SK-N-SH (cell line): Measurements from ENCODE around the gene EEF2. TPM values are rescaled to one million over a fixed set of nuclear protein-coding genes. Genes with fewer than 3 reads are reported as not detected.

Source experiments
- CTCF ChIA-PET: fragments of 300-600, 350-600 bp; formaldehyde crosslinking; extraction: SDS; loops from one replicate; lab custom pipeline; 2021; lab: Yijun Ruan, JAX
- POLR2A ChIA-PET: fragments of 350-600 bp; sonication (Branson Sonifier 250); formaldehyde crosslinking; extraction: SDS; loops from one replicate; lab custom pipeline; 2020; ENCODE audit warnings: antibody characterized with exemption, inconsistent platforms; lab: Yijun Ruan, JAX
- DNase-seq: peaks from one replicate; pipeline ENCODE4 v3.0.0; 2012
- H2AFZ ChIP-seq: fragments of 200-600 bp; sonication (generic); 2 replicates; pipeline ENCODE4 v1.8.1; 2016; ENCODE audit warnings: antibody characterized with exemption, mild to moderate bottlenecking, low read depth
- H3F3A ChIP-seq: fragments of 200-600 bp; sonication (generic); replicated peaks from 2 replicates; pipeline ENCODE3; 2016; ENCODE audit warnings: antibody characterized with exemption, mild to moderate bottlenecking; ENCODE audit not compliant: insufficient read depth
- H3K27ac ChIP-seq, 2 experiments: fragments of 200-500 bp in 1 of 2; fragments of 200-600 bp in 1 of 2; sonication (Bioruptor generic) in 1 of 2; sonication (generic), shearing (Covaris generic) in 1 of 2; 2 replicates each; pipeline versions ENCODE4 v1.5.1 to v1.6.1; 2014 to 2016; ENCODE audit warnings: low read depth in 2 of 2, inconsistent platforms in 1 of 2, low read length in 1 of 2, mild to moderate bottlenecking in 1 of 2, mixed read lengths in 1 of 2
- H3K27me3 ChIP-seq: fragments of 200-600 bp; sonication (generic), shearing (Covaris generic); 2 replicates; pipeline ENCODE4 v1.6.1; 2016; ENCODE audit warnings: mixed run types; ENCODE audit not compliant: insufficient read depth
- H3K36me3 ChIP-seq, 2 experiments: fragments of 200-500 bp in 1 of 2; fragments of 200-600 bp in 1 of 2; sonication (Bioruptor generic) in 1 of 2; sonication (generic) in 1 of 2; replicated peaks in 1 of 2; 2 replicates each; pipeline versions ENCODE3 to v1.5.1; 2014 to 2016; ENCODE audit warnings: low read length in 1 of 2, mild to moderate bottlenecking in 1 of 2; ENCODE audit not compliant: insufficient read depth in 2 of 2, control insufficient read depth in 1 of 2
- H3K4me1 ChIP-seq, 2 experiments: fragments of 200-500 bp in 1 of 2; fragments of 200-600 bp in 1 of 2; sonication (Bioruptor generic) in 1 of 2; sonication (generic), shearing (Covaris generic) in 1 of 2; 2 replicates each; pipeline versions ENCODE4 v1.5.1 to v1.6.1; 2014 to 2016; ENCODE audit warnings: low read depth in 1 of 2, low read length in 1 of 2, mixed run types in 1 of 2; ENCODE audit not compliant: insufficient read depth in 2 of 2, control insufficient read depth in 1 of 2
- H3K4me2 ChIP-seq: fragments of 200-600 bp; sonication (generic), shearing (Covaris generic); 2 replicates; pipeline ENCODE4 v1.6.1; 2017; ENCODE audit warnings: mixed run types
- H3K4me3 ChIP-seq, 2 experiments: fragments of 200-500 bp in 1 of 2; fragments of 200-600 bp in 1 of 2; sonication (Bioruptor generic) in 1 of 2; sonication (generic), shearing (Covaris generic) in 1 of 2; 2 replicates each; pipeline versions ENCODE4 v1.5.1 to v1.8.1; 2014 to 2016; ENCODE audit warnings: low read depth in 2 of 2, inconsistent platforms in 1 of 2, low read length in 1 of 2, mild to moderate bottlenecking in 1 of 2, mixed read lengths in 1 of 2, moderate library complexity in 1 of 2
- H3K79me2 ChIP-seq: fragments of 200-600 bp; sonication (generic); 2 replicates; pipeline ENCODE4 v1.8.1; 2017; ENCODE audit warnings: mild to moderate bottlenecking; ENCODE audit not compliant: insufficient read depth
- H3K9ac ChIP-seq: fragments of 200-600 bp; sonication (generic); 2 replicates; pipeline ENCODE4 v1.6.1; 2017; ENCODE audit warnings: mixed run types
- H3K9me2 ChIP-seq: fragments of 200-600 bp; sonication (generic); 2 replicates; pipeline ENCODE4 v1.6.1; 2017; ENCODE audit warnings: mixed run types
- H3K9me3 ChIP-seq: fragments of 200-600 bp; sonication (generic); 2 replicates; pipeline ENCODE4 v1.6.1; 2017; ENCODE audit warnings: mixed run types, mild to moderate bottlenecking, moderate library complexity
- H4K20me1 ChIP-seq: fragments of 200-600 bp; sonication (generic); 2 replicates; pipeline ENCODE4 v1.6.1; 2017; ENCODE audit warnings: mild to moderate bottlenecking, mixed run types; ENCODE audit not compliant: insufficient read depth
- FOSL2 ChIP-seq: IDR thresholded peaks from 2 replicates; pipeline ENCODE4 v1.4.0; 2012; ENCODE audit warnings: low read depth, mild to moderate bottlenecking, moderate library complexity, borderline replicate concordance
- GABPA ChIP-seq: IDR thresholded peaks from 2 replicates; pipeline ENCODE4 v1.4.0; 2012; ENCODE audit warnings: low read depth, mild to moderate bottlenecking
- GATA2 ChIP-seq: sonication (generic); formaldehyde crosslinking; IDR thresholded peaks from 2 replicates; pipeline ENCODE4 v1.5.0; 2020; ENCODE audit warnings: mild to moderate bottlenecking, missing genetic modification reagents
- RAD21 ChIP-seq: IDR thresholded peaks from 2 replicates; pipeline ENCODE4 v1.6.1; 2012; ENCODE audit warnings: mild to moderate bottlenecking, low read length
- WGBS: methylation state at CpG from one replicate; pipeline ENCODE4 v1.1.6; 2017; ENCODE audit warnings: low lambda C conversion rate; 5-methylcytosine and 5-hydroxymethylcytosine counted together
- polyA plus RNA-seq, 3 experiments: library from polyadenylated mRNA; depleted of rRNA; stranded (reverse); fragments of >200 nt; gene quantifications; 2 replicates each; pipeline ENCODE4 v1.2.3, GENCODE V29; 2012
- TF ChIP-seq, protein P1 (sequence below): IDR thresholded peaks from 2 replicates; pipeline ENCODE4 v1.6.1; 2012; ENCODE audit warnings: mild to moderate bottlenecking, low read depth, low read length, moderate library complexity
- TF ChIP-seq, protein P2 (sequence below): IDR thresholded peaks from 2 replicates; pipeline ENCODE4 v1.4.0; 2012; ENCODE audit warnings: low read depth, borderline replicate concordance
- TF ChIP-seq, protein P3 (sequence below): fragments of 150-350 bp; IDR thresholded peaks from 2 replicates; pipeline ENCODE4 v1.6.1; 2016; ENCODE audit warnings: mild to moderate bottlenecking, low read depth, low read length
- TF ChIP-seq, protein P4 (sequence below): IDR thresholded peaks from 2 replicates; pipeline ENCODE4 v1.4.0; 2012; ENCODE audit warnings: low read depth, borderline replicate concordance

The EEF2 gene
- polyA plus RNA-seq, 1 of the 3 experiments (the other 2 are of a cell fraction), result 1,553 TPM

DNA sequence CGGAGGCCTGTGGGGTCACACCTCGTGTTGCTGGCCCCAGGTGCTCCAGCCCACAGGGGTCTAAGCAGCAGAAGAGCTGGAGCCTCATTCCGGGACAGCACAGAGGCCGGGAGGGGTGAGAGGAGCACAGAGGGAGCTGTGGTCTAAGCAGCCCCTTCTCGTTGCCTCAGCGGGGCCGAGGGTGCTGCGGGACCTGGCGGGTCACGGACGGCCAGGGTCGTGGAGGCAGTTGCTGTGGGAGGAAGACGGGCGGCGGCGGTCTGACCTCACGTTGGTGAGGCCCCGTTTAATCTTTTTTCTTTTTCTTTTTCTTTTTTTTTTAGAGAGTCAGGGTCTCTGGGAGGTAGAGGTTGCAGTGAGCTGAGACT is 44.0 kb upstream of the EEF2 start (continued):
- TF ChIP-seq, protein P1, sequence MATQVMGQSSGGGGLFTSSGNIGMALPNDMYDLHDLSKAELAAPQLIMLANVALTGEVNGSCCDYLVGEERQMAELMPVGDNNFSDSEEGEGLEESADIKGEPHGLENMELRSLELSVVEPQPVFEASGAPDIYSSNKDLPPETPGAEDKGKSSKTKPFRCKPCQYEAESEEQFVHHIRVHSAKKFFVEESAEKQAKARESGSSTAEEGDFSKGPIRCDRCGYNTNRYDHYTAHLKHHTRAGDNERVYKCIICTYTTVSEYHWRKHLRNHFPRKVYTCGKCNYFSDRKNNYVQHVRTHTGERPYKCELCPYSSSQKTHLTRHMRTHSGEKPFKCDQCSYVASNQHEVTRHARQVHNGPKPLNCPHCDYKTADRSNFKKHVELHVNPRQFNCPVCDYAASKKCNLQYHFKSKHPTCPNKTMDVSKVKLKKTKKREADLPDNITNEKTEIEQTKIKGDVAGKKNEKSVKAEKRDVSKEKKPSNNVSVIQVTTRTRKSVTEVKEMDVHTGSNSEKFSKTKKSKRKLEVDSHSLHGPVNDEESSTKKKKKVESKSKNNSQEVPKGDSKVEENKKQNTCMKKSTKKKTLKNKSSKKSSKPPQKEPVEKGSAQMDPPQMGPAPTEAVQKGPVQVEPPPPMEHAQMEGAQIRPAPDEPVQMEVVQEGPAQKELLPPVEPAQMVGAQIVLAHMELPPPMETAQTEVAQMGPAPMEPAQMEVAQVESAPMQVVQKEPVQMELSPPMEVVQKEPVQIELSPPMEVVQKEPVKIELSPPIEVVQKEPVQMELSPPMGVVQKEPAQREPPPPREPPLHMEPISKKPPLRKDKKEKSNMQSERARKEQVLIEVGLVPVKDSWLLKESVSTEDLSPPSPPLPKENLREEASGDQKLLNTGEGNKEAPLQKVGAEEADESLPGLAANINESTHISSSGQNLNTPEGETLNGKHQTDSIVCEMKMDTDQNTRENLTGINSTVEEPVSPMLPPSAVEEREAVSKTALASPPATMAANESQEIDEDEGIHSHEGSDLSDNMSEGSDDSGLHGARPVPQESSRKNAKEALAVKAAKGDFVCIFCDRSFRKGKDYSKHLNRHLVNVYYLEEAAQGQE, result no peak

DNA sequence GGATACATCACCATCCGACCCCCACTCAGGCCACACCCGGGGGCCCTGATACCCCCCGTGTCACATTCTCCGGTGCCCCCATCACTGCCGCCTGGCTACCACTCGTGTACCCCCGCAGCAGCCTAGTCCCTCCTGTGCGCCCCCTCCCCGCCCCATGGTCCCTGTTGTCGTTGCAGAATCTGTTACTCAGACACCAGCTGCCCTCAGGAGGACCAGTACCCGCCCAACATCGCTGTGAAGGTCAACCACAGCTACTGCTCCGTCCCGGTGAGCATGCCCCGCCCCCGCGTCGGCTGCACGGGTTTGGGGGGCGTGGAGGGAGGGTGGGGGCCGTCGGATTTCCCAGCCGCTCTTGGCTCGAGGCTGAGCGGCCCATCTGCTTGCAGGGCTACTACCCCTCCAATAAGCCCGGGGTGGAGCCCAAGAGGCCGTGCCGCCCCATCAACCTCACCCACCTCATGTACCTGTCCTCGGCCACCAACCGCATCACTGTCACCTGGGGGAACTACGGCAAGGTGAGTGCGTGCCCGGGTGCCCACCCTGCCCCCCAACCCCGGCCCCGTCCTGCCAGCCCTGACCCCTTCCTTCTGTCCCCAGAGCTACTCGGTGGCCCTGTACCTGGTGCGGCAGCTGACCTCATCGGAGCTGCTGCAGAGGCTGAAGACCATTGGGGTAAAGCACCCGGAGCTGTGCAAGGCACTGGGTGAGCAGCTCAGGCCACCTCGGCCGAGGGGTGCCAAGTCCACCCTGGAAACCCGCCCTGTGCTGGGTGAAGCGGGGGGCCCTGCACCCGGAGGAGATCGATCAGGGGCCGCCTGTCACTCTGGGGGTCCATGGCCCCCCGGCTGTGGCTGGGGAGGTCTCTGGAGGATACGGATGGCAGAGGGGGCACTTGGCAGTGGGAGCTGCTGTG is 43.3 kb upstream of the EEF2 start:
- no peak overlapping the region for H3K27ac ChIP-seq
- H3K9ac ChIP-seq, result no peak overlapping the region
- POLR2A ChIA-PET, result interaction anchor here (1.3 kb wide), 1 partner anchor 14 kb away, joined by 3 read pairs; no protein-coding TSS in a partner anchor
- no peaks in the 10 kb centered on the region for H3K9me3 ChIP-seq
- H3K79me2 ChIP-seq, result no peaks in the 10 kb centered on the region; the same call in 1 of the 2 replicates
- no peak overlapping the region for H3K4me2 ChIP-seq
- 94% methylated on average over 34 of the region's 48 CpGs for WGBS
- no peak for TF ChIP-seq FOSL2
- TF ChIP-seq, protein P2, sequence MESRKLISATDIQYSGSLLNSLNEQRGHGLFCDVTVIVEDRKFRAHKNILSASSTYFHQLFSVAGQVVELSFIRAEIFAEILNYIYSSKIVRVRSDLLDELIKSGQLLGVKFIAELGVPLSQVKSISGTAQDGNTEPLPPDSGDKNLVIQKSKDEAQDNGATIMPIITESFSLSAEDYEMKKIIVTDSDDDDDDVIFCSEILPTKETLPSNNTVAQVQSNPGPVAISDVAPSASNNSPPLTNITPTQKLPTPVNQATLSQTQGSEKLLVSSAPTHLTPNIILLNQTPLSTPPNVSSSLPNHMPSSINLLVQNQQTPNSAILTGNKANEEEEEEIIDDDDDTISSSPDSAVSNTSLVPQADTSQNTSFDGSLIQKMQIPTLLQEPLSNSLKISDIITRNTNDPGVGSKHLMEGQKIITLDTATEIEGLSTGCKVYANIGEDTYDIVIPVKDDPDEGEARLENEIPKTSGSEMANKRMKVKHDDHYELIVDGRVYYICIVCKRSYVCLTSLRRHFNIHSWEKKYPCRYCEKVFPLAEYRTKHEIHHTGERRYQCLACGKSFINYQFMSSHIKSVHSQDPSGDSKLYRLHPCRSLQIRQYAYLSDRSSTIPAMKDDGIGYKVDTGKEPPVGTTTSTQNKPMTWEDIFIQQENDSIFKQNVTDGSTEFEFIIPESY, result no peak
- no peak for TF ChIP-seq GATA2 (CRISPR knock-in tag)
- TF ChIP-seq RAD21, result no peak
- no peak for TF ChIP-seq GABPA
- TF ChIP-seq, protein P3, sequence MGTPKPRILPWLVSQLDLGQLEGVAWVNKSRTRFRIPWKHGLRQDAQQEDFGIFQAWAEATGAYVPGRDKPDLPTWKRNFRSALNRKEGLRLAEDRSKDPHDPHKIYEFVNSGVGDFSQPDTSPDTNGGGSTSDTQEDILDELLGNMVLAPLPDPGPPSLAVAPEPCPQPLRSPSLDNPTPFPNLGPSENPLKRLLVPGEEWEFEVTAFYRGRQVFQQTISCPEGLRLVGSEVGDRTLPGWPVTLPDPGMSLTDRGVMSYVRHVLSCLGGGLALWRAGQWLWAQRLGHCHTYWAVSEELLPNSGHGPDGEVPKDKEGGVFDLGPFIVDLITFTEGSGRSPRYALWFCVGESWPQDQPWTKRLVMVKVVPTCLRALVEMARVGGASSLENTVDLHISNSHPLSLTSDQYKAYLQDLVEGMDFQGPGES, result no peak
- TF ChIP-seq, protein P4, sequence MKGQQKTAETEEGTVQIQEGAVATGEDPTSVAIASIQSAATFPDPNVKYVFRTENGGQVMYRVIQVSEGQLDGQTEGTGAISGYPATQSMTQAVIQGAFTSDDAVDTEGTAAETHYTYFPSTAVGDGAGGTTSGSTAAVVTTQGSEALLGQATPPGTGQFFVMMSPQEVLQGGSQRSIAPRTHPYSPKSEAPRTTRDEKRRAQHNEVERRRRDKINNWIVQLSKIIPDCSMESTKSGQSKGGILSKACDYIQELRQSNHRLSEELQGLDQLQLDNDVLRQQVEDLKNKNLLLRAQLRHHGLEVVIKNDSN, result no peak
- TF ChIP-seq, all 33 proteins: peak for 0
- Histone ChIP-seq H2AFZ (no peak overlapping the region), H4K20me1 (no peaks in the 10 kb centered on the region), H3K4me1 (no peaks in the 10 kb centered on the region), H3K4me3 (no peak overlapping the region), H3K9me2 (no peaks in the 10 kb centered on the region), H3K27me3 (no peaks in the 10 kb centered on the region), H3F3A (no peaks in the 10 kb centered on the region), H3K36me3 (peaks cover 0 to 28% of the 10 kb centered on the region in 2 experiments)
- CTCF ChIA-PET, result no interaction called here
- DNase-seq, result no peak
